ENCODE data around the gene CAPN2. TPM values are rescaled to one million over a fixed set of nuclear protein-coding genes. Genes with fewer than 3 reads are reported as not detected.

CAPN2 gene
- total RNA-seq, 3 donors from 2014 or later (not counting 1 experiment from before 2014, with no cell fraction given): 228 to 275 (median 236) TPM

DNA sequence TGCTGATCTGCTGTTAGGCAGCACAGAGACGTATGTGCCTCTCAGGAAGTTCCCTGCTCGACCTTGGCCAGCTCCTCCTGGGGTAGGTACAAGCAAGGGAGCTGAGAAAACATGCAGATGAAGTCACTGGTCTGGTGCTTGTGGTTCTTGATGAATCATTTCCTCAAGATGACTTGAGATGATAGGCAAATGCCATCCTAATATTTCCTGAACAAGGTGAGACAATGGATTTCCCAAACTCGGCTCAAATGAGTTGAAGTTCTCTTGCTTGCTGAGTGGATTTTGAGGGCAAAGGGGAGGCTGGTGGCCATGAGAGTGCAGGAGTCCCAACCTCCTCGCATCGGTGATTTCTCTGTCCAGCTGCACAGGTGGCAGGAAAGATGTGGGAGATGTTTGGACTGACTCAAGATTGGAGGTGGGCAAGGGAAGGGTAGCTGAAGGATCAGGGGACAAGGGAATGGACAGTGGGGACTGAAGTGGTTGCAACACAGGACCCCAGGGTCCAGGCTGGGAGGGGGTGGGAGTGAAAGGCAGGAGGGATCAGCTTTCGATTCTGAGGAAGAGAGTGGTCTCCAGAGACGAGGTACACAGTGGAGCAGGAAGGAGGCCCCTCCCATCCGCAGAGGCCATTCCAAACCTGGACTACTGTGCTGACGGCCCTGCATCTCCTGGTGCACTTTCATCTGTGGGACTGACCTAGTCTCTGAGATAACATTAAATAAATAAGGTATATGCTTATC, 63.9 kb downstream of the CAPN2 start:
- peak overlapping the region; percentile 14 for H3K27ac ChIP-seq (ENCODE audit: low read length)
- H3K4me1 ChIP-seq (ENCODE audit: control insufficient read depth, insufficient read depth, low read length): peaks cover 6% of the 10 kb centered on the region
- peaks cover 68% of the 10 kb centered on the region for H3K36me3 ChIP-seq (ENCODE audit: control insufficient read depth, insufficient read depth, low read length)
- Mint-ChIP-seq H3K4me1 (peaks cover 11 to 22% of the 10 kb centered on the region in 2 donors), H3K9me3 (no peaks in the 10 kb centered on the region), H3K36me3 (peaks cover 14% of the 10 kb centered on the region), H3K27me3 (ENCODE audit: low read depth in 2 of 2) (no peaks in the 10 kb centered on the region), H3K4me3 (no peak overlapping the region), H3K27ac (peak overlapping the region; percentile 80 to 85)
- intact Hi-C loops (cut with micrococcal nuclease): no loop called here
- ATAC-seq: peak; percentile 72 to 91 (median 73)
- WGBS (ENCODE audit: insufficient coverage): 62% methylated on average over 9 of the region's 9 CpGs
- TF ChIP-seq, protein P1, sequence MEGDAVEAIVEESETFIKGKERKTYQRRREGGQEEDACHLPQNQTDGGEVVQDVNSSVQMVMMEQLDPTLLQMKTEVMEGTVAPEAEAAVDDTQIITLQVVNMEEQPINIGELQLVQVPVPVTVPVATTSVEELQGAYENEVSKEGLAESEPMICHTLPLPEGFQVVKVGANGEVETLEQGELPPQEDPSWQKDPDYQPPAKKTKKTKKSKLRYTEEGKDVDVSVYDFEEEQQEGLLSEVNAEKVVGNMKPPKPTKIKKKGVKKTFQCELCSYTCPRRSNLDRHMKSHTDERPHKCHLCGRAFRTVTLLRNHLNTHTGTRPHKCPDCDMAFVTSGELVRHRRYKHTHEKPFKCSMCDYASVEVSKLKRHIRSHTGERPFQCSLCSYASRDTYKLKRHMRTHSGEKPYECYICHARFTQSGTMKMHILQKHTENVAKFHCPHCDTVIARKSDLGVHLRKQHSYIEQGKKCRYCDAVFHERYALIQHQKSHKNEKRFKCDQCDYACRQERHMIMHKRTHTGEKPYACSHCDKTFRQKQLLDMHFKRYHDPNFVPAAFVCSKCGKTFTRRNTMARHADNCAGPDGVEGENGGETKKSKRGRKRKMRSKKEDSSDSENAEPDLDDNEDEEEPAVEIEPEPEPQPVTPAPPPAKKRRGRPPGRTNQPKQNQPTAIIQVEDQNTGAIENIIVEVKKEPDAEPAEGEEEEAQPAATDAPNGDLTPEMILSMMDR (IDR thresholded peaks at IDR 0.05): no peak
- DNase-seq: peak in 1 of 2 donors; percentile 59
- H3K27me3 ChIP-seq (ENCODE audit: control insufficient read depth, insufficient read depth, low read length): no peaks in the 10 kb centered on the region
- H3K4me3 ChIP-seq (ENCODE audit: low read length): no peak overlapping the region
- no peaks in the 10 kb centered on the region for H3K9me3 ChIP-seq (ENCODE audit: control insufficient read depth, insufficient read depth, low read length)

DNA sequence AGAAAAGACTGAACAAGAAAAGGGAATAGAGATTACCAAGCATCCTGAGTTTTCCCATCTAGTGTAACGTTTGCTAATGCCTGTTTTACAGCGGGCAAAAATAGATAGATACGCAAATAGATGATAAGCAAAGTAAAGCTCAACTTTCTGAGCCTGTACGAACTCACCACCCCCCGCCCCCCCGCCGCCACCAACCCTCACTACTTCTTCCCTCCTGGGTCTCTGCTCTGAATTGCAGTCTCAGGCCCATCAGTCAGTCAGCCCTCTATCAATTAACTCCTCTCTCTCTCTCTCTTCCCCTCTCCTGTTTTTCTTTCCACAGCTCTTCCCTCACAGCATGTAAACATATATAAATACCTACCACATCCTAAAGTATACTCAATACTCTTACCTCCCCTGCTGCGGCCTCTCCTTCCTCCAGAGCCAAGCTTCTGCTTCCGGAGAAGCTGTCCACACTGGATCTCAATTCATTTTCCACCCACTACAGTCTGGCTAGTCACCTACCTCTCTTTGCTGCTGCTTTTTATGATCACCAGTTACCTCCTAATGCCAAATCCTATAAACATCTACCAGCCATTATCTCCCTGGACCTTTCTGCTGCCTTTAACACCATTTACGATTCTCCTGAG, 64.6 kb downstream of the CAPN2 start:
- DNase-seq: no peak

DNA sequence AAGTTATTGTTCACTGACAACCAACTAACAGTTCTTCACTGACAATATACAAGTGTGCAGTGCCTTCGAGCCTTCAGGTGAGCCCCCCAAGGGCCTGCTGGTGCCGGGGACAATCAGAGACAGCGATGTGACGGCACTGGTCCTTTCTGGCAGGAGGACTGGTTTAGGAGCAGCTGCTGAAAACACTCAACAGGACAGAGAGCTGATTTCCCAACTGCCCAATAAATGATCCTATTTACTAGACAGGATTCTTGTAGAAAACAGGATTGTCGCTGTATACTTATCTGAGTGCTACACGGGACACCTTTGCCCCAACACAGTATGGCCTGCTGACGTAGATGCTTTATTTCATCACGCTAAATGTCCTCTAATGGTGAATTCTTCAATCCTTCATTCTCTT, 68.0 kb downstream of the CAPN2 start:
- peaks cover 48% of the 10 kb centered on the region for H3K36me3 ChIP-seq (ENCODE audit: control insufficient read depth, insufficient read depth, low read length)
- no peak for ATAC-seq
- TF ChIP-seq, protein P1 (IDR thresholded peaks at IDR 0.05): no peak
- intact Hi-C loops (cut with micrococcal nuclease): no loop called here
- Mint-ChIP-seq H3K4me3 (no peak overlapping the region), H3K27ac (peak overlapping the region; percentile 78 to 85), H3K9me3 (no peaks in the 10 kb centered on the region), H3K36me3 (peaks cover 8% of the 10 kb centered on the region), H3K4me1 (peaks cover 12 to 23% of the 10 kb centered on the region in 2 donors), H3K27me3 (ENCODE audit: low read depth in 2 of 2) (no peaks in the 10 kb centered on the region)
- no peak overlapping the region for H3K27ac ChIP-seq (ENCODE audit: low read length)
- DNase-seq: no peak
- no peaks in the 10 kb centered on the region for H3K9me3 ChIP-seq (ENCODE audit: control insufficient read depth, insufficient read depth, low read length)
- H3K4me1 ChIP-seq (ENCODE audit: control insufficient read depth, insufficient read depth, low read length): peaks cover 6% of the 10 kb centered on the region
- WGBS (ENCODE audit: insufficient coverage): 98% methylated on average over 8 of the region's 8 CpGs
- no peak overlapping the region for H3K4me3 ChIP-seq (ENCODE audit: low read length)
- H3K27me3 ChIP-seq (ENCODE audit: control insufficient read depth, insufficient read depth, low read length): no peaks in the 10 kb centered on the region

More for the DNA sequence above, 64.6 kb downstream of the CAPN2 start:
- Histone ChIP-seq H3K36me3 (ENCODE audit: control insufficient read depth, insufficient read depth, low read length) (peaks cover 61% of the 10 kb centered on the region), H3K9me3 (ENCODE audit: control insufficient read depth, insufficient read depth, low read length) (no peaks in the 10 kb centered on the region), H3K27me3 (ENCODE audit: control insufficient read depth, insufficient read depth, low read length) (no peaks in the 10 kb centered on the region), H3K4me3 (ENCODE audit: low read length) (no peak overlapping the region), H3K27ac (ENCODE audit: low read length) (no peak overlapping the region), H3K4me1 (ENCODE audit: control insufficient read depth, insufficient read depth, low read length) (peaks cover 6% of the 10 kb centered on the region)
- peak overlapping the region; percentile 80 to 85 for H3K27ac Mint-ChIP-seq
- no peaks in the 10 kb centered on the region for H3K27me3 Mint-ChIP-seq (ENCODE audit: low read depth in 2 of 2)
- peaks cover 8% of the 10 kb centered on the region for H3K36me3 Mint-ChIP-seq
- ATAC-seq: no peak
- WGBS (ENCODE audit: insufficient coverage): 94% methylated on average over 10 of the region's 10 CpGs
- intact Hi-C loops (cut with micrococcal nuclease): no loop called here
- H3K4me1 Mint-ChIP-seq: peaks cover 12 to 23% of the 10 kb centered on the region in 2 donors
- TF ChIP-seq, protein P1 (IDR thresholded peaks at IDR 0.05): no peak
- H3K4me3 Mint-ChIP-seq: no peak overlapping the region
- no peaks in the 10 kb centered on the region for H3K9me3 Mint-ChIP-seq

Measured in natural killer cell (primary cell).